Activated gamma-delta T cell treated with Interleukin-2 at 50 U/mL for 16 hours (primary cell): Measurements from ENCODE around the gene BCL7B.
"Not testable (repeated sequence)": the region's sequence is repeated elsewhere in the genome, so short reads cannot be mapped to it uniquely, and the experiment has no call there.

Experiments
- DNase-seq: peaks from one replicate; pipeline ENCODE4 v3.0.0-alpha.2; 2020

BCL7B gene

DNA sequence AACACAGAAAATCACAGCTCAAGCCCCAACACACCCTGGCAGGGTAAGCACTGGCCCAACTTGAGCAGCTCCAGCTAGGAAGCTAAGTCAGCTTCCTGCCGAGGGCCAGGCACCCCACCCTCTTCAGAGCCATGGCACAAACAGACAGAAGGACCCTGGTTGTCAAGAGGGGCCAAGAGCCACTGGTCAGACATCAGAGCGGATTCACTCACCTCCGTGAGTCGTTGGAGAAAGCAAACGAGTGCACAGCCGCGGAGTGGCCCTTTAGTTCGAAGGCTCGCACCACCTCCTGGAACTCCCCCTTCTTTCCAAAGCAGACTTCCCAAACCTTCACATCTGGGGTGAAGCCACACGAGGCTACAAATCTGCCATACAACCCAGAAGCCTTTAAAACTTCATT lies 13.5 kb upstream of the BCL7B start:
- DNase-seq: no peak

DNA sequence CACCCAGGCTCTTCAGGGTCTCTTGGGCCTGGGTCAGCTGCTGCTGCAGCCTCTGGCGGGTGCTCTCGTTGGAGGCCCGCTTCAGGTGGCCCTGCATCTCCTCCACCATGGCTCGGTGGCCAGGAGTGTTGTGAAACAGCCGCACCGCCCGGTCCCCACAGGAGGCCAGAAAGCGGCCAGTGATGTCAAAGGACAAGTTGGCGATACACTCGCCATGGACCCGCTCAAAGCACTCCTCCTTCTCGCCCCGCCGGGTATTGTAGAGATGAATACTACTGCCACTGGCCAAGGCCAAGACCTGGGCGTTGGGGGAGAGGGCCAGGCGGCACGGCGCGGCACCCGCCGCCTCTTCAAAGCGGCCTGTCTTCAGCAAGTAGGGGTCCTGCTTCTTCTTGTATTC lies 13.0 kb upstream of the BCL7B start:
- no peak for DNase-seq

DNA sequence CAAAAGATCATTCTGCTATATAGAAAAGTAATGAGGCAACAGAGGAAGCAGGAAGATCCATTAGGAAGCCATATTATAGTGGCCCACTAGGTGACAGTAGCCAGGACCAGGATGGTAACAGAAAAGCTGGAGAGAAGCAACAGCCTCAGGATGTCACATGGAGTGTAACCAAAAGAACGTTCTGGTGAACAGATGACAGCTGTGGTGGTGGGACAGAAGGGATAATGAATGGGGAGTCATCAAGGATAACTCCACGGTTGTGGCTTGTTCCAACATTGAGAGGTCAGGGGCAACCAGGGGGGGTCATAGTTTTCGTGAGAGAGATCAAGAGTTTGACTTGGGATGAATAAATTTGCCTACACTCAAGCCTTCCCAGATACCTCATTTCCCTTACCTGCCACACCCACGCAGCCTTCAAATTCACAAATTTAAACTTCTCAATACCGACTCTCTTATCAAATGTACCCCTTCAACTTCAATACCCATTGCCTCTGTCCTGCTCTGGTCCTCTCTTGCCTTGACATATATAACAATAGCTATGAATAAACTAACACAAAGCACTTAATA lies 11.6 kb upstream of the BCL7B start:
- no peak for DNase-seq

DNA sequence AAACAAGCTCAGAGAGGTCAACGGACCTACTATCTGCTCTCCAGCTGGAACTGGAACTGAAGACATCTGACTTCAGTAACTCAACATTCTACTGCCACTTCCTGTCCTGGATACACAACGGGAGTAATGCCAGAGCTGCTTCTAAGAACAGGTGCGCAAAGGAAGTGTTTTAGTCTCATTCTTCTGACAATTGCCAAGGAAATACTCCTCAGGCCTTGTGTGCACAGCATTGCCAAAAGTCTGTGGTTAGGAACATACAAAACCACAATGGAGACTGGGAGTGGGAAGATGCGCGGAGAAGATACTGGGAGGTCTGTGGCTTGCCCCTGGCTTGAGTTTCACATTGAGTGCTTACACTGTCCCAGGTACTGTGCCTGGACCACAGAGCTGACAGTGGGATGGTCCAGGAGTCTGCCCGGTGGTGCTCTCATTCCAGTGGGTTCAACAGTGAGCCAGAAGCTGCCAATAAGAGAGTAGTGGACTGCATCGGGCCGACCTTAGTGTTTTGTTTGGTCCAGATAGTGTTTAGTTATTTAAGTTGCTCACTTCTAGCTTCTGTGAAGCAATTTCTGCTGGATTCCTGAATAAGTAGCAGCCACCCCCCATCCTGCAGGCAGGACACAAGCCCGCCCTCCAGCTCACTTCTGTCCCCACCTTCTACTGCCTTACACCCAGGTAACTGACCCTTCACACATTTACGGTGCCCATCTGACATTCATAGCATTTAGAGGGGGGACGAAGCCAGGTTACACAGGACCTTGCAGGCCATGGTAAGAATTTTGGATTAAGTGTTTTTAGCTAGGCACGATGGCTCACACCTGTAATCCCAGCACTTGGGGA lies 10.6 kb upstream of the BCL7B start:
- no peak for DNase-seq

DNA sequence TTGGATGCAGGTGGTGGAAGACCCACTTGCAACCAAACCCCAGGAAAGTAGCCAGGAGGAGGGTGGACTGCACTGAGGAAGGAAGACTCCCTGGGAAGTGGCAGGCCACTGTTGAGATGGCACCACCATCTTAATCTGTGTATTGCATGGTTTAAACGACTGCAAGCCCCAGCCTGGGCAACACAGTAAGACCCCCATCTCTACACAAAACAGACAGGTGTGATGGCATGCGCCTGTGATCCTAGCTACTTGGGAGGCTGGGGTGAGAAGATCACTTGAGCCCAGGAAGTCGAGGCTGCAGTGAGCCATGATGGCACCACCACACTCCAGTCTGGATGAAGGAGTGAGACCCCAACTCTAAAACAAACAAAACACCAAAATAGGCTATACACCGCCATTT lies 9.7 kb upstream of the BCL7B start:
- no peak for DNase-seq

DNA sequence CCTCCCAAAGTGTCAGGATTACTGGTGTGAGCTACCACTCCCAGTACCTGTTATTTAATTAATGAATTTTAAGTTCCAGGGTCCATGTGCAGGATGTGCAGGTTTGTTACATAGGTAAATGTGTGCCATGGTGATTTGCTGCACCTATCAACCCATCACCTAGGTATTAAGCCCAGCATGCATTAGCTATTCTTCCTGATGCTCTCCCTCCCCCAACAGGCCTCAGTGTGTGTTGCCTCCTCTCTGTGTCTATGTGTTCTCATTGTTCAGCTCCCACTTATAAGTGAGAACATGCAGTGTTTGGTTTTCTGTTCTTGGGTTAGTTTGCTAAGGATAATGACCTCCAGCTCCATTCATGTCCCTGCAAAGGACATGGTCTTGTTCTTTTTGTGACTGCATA lies 8.9 kb upstream of the BCL7B start:
- DNase-seq: not testable (repeated sequence)

DNA sequence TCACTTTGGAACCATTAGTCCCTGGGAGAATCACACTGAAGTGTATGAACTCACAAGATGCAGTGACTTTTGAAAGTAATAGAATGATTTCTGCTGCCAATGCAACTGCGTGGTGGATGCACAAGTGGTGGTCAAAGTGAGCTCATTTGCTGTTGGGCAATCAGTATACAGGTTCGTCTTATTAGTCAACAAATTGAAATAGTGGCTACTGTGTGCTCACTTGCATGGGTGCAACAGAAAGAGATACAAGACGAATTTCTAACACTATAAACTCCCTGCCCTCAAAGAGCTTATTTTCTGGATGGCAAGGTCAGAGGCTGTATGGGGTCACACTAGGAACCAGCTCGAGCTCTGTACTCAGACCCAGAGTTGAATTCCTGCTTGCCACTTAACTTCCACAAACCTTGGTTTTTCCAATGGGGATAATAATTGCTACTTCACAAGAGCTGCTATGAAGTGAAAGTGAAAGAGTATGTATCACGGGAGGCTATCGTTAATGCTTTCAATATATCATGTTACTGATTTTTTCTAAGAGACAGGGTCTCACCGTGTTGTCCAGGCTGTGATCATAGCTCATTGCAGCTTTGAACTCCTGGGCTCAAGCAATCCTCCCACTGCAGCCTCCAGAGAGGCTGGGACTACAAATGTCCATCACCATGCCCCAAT lies 8.3 kb upstream of the BCL7B start:
- DNase-seq: no peak

DNA sequence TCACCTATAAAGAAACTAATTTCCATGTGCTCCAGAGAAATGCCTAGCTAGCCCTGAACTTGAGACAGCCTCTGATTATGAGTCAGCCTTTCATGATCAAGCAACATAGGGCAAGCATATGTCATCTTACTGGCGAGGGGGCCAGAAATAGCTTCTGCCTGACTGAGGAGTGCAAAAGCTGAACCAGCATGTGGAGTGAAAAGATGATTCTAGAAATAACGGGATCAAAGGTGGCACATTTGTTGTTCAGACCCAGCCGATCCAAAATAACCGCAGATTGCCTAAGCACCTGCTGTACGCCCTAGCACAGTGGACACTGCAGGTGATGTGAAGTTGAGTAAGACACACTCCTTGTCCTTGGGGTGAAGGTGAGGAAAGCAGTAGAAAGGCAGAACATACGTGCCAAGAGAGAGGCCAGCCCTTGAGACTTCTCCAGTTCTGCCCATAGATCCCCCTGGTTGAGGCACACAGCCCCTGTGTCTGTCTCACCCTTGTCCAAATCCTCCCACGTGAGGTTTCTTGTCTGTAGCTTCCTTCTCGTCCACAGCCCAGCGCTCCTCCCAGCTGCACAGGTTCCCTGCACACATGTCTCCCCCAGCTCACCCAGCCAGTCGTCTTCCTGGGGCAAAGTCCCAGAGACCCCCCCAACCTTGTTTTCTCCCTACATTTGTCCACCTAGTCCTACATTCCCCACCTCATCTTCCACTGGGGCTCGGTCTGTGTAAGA lies 2.8 kb upstream of the BCL7B start:
- no peak for DNase-seq

DNA sequence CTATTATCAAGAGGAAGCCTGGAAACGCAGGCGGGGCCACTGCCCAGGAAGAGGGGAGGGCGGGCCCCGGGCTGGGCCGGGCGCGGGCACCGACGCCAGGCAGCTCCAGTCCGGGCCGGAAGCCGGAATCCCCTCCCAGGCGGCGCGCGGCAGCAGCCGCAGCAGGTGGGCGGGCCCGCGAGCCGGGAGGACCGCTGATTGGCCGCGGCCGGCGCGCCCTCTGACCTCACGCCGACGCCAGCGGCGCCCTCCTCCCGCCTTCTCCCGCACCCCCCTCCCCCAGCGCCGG lies 438 bp downstream of the BCL7B start:
- peak; percentile 88 for DNase-seq

DNA sequence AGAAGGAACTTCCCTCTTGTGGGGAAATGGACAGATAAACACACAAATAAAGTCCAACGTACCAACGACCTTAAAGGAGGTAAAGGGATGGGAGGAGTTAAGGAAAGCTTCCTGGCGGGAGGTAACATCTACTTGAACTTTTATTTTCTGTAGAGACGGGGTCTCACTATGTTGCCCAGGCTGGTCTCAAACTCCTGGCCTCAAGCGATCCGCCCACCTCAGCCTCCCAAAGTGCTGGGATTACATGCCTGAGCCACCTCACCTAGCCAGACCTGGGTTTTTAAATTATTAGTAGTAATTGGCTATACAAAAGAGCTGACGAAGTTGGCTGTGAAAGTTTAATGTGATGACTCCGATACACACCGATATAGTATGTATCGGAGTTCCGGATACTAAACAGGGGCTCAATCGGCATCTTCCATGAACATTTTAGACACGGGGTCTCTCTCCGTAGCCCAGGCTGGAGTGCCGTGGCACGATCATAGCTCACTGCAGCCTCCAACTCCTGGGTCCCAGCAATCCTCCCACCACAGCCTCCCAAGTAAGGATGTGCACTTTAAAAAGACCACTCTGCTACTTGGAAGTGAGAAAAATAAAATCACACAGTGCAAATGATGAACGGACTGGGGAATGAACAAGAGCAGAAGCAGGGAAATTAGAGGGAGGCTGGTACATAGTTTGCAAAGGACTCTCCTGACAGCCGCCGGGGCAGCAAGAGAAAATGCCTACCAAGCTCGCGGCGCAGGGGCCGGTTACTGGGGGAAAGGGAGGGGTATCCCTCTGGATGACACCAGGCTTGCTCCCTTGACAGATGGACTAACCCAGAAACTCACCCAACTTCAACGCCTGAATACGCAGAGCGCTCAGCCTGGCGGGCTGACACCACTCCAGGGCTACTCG lies 1.0 kb downstream of the BCL7B start:
- DNase-seq: no peak

DNA sequence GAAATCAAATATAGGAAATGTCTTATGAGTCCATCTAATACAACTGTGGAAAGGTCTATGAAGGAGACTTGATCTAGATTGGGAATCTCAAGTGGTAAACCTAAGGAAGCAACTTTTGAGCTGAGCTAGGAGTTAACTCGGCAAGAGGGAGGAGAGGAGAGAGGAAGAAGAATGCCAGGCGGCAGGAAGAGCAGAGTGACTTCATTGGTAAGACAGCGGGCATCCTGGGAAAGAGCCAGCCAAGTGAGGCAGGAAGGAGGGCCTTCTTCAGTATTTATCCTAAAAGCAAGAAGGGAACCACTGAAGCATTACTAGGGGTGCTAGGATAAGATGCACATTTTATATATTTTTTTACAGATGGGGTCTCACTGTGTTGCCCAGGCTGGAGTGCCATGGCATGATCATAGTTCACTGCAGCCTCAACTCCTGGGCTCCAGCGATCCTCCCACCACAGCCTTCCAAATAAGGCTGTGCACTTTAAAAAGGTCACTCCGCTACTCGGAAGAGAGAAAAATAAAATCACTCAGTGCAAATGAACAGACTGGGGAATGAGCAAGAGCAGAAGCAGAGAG lies 2.0 kb downstream of the BCL7B start:
- no peak for DNase-seq

DNA sequence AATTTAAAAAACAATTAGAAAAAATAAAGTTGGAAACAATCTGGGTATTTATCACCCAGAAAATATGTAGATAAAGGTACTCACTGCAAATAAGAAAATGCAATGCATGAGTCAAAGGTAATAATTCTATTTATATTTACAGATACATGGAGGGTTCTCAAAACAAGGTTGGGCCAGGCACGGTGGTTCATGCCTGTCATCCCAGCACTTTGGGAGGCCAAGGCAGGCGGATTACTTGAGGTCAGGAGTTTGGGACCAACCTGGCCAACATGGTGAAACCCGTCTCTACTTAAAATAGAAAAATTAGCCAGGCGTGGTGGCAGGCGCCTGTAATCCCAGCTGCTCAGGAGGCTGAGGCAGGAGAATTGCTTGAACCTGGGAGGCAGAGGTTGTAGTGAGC lies 7.4 kb downstream of the BCL7B start:
- not testable (repeated sequence) for DNase-seq

DNA sequence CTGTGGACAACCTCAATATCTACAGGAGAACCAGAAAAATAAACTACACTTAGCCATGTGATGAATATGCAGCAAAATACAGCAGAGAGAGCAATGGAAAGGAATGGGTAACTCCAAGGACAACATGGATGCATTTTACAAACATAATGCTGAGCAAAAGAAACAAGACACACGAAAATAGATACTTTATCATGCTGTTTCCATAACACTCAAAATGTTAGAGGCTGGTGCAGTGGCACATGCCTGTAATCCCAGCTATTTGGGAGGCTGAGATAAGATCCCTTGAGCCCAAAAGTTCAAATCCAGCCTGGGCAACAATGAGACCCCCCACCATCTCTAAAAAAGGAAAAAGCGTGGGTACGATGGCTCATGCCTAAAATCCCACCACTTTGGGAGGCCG lies 8.3 kb downstream of the BCL7B start:
- DNase-seq: no peak

DNA sequence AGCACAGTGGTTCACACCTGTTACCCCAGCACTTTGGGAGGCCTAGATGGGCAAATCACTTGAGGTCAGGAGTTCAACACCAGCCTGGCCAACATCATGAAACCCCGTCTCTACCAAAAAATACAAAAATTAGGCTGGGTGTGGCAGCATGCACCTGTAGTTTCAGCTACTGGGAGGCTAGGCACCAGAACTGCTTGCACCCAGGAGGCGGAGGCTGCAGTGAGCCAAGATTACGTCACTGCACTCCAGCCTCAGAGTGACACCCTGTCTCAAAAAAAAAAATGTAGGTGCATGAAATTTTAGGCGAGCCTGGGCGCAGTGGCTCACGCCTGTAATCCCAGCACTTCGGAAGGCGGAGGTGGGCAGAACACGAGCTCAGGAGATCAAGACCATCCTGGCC lies 9.6 kb downstream of the BCL7B start:
- DNase-seq: no peak

DNA sequence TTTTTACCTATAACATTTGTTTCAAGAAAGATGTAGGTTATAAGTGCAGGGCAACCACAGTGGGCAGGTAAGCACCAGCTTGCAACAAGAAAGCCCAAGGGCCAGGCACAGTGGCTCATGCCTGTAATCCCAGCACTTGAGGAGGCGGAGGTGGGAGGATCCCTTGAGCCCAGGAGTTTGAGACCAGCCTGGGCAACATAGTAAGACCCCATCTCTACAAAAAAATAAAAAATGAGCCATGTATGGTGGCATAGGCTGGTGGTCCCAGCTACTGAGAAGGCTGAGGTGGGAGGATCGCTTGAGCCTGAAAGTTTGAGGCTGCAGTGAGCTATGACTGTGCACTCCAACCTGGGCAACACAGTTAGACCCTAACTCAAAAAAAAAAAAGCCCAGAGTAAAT lies 12.8 kb downstream of the BCL7B start:
- no peak for DNase-seq

DNA sequence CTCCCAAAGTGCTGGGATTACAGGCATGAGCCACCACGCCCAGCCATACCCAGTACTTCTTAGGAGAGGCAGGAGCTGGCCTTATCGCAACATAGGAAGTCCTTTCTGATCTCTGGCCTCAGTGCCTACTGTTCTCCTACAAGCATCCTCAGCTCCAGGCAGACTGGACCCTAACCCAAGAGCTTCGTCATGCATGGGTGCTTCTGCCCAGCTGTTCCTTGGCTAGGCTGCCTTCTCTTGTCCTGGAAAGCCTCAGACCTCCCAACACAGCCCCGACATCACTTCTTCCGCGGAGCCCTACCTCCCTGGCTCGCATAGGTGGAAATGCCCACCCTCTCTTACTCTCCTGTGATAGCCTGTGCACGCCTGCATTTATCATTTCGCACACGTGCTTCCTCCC lies 15.8 kb downstream of the BCL7B start:
- no peak for DNase-seq

DNA sequence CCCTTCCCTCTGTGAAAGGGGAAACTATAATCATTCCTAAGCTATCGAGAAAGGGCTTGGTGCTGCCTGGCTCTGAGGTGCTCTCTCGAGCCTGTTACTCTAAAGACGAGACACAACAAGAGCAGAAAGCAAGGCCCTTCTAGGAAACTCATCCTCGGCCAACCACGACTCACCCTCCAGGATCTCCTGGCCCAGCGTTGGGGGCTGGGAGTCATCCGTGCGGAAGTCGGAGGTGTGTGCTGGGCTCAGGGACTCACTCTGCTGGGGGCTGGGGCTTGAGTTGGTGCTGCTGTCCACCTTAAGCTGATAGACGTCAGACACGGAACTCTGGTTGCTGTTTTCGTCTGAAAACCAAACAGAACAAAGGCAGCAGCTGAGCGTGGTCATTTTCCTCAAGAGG lies 17.8 kb downstream of the BCL7B start:
- no peak for DNase-seq

DNA sequence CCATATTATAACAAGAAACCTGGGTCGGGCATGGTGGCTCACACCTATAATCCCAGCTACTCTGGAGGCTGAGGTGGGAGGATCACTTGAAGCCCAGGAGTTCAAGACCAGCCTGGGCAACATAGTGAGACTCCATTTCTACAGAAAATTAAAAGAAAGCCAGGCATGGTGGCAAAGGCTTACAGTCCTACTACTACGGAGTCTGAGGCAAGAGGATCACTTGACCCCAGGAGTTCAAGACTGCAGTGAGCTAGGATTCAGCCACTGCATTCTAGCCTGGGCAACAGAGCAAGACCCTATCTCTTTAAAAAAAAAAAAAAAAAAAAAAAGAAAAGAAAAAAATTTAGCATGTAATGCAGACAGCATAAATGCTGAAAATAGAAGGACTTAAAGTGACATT lies 19.0 kb downstream of the BCL7B start:
- DNase-seq: not testable (repeated sequence)

DNA sequence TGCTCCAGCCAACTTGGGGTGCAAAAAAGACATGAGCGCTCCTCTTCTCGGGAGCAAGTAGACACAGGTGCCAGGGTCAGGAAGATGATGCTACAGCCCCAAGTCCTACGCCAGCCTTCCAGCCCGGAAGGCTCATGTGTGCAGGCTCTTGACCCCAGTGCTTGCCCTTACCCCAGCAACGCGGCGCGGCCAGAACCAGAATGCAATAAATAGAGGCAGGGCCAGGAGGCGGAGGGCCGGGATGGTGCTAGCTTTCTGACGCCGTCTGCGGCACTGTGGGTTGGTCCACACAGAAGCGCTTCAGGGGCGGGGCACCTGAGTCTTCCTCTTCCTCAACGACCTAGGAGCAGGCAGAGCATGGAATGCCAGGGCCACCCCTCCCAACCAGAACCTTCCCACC lies 20.4 kb downstream of the BCL7B start:
- DNase-seq: no peak

DNA sequence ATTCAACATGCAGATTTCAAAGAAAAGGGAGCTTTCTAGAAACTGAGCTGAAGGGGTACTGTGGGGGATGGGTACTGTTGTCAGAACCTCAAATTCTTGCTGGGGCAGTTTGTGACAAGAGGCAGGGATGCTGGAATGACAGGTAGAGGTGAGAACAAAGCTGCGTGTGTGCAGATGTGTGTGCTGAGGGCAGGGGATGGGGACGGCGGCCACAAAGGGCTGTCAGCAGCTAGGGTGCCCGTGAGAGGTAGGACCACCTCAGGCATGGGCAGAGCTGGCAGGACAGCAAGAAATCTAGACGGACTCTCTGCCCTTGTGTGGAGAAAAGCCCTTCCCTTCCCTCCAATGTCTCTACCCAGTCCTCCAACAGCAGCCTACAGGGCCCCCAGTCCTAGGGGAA lies 21.0 kb downstream of the BCL7B start:
- DNase-seq: no peak

DNA sequence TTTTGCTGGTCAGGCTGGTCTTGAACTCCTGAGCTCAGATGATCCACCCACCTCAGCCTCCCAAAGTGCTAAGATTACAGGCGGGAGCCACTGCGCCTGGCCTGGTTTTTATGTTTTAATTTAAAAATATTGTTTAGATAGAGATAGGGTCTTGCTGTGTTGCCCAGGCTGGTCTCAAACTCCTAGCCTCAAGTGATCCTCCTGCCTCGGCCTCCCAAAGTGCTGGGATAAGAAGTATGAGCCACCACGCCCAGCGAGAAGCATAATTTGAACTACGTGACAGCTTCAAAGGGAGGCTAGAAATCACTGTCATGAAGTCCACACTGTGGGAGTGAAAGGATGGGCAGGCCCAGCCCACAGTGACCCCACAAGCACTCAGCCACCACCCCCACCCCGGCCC lies 21.6 kb downstream of the BCL7B start:
- not testable (repeated sequence) for DNase-seq

DNA sequence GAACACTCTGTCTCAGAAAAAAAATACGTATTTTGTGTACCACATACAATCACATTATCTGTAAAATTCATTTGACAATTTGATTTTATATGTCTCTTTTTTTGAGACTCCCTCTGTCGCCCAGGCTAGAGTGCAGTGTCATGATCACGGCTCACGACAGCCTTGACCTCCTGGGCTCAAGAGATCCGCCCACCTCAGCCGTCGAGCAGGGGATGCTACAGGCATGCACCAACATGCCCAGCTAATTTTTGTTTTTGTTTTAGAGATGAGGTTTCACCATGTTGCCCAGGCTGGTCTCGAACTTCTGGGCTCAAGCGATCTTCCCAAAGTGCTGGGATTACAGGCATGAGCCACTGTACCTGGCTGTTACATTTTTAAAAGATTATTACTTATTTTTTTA lies 23.7 kb downstream of the BCL7B start:
- no peak for DNase-seq

DNA sequence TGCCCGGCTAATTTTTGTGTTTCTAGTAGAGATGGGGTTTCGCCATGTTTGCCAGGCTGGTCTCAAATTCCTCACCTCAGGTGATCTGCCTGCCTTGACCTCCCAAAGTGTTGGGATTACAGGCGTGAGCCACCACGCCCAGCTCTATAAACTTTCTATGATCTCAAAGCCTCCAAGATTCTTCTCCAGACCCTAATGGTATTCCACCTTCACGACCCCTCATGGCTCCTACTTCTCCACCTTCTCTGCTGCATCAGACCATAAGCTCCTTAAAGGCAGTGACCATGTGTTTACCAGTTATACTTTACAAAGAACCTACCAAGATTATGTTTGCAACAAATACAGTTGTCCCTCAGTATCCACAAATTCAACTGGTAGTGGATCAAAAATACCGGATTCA lies 25.3 kb downstream of the BCL7B start:
- DNase-seq: no peak
